Nephron (organoid): Measurements from ENCODE around the gene SGCD.
A peak's percentile ranks its signal among the peaks of the same experiment; 100 is the strongest.

Experiments used
- H3K27ac Mint-ChIP-seq, 3 experiments: 2 replicates each; pipeline ENCODE4 v1.8.0; 2020; ENCODE audit warnings: mixed read lengths in 3 of 3, mild to moderate bottlenecking in 2 of 3, moderate library complexity in 1 of 3
- H3K27me3 Mint-ChIP-seq: 2 replicates; pipeline ENCODE4 v1.8.0; 2021; ENCODE audit warnings: low read depth, mild to moderate bottlenecking, moderate library complexity, mixed read lengths
- H3K36me3 Mint-ChIP-seq: 2 replicates; pipeline ENCODE4 v1.8.0; 2020; ENCODE audit warnings: low read depth, mixed read lengths
- H3K4me1 Mint-ChIP-seq: 2 replicates; pipeline ENCODE4 v1.8.0; 2020; ENCODE audit warnings: mixed read lengths
- H3K4me3 Mint-ChIP-seq, 3 experiments: 2 replicates each; pipeline ENCODE4 v1.8.0; 2020; ENCODE audit warnings: mild to moderate bottlenecking in 3 of 3, mixed read lengths in 3 of 3, moderate library complexity in 2 of 3
- H3K9me3 Mint-ChIP-seq: 2 replicates; pipeline ENCODE4 v1.8.0; 2020; ENCODE audit warnings: mixed read lengths
- TF ChIP-seq, protein P1 (sequence below), 3 experiments: fragments of 200-600 bp; sonication (generic); IDR thresholded peaks; one replicate each; pipeline ENCODE4 v1.5.0; 2021; ENCODE audit warnings: antibody characterized with exemption in 3 of 3; ENCODE audit not compliant: unreplicated experiment in 3 of 3

Gene SGCD

GRCh38 chr5:156669416-156669815, 342.5 kb downstream of the SGCD start:
- no peak overlapping the region for H3K4me3 Mint-ChIP-seq
- H3K36me3 Mint-ChIP-seq = no peaks in the 10 kb centered on the region
- H3K9me3 Mint-ChIP-seq = no peaks in the 10 kb centered on the region
- TF ChIP-seq, protein P1, sequence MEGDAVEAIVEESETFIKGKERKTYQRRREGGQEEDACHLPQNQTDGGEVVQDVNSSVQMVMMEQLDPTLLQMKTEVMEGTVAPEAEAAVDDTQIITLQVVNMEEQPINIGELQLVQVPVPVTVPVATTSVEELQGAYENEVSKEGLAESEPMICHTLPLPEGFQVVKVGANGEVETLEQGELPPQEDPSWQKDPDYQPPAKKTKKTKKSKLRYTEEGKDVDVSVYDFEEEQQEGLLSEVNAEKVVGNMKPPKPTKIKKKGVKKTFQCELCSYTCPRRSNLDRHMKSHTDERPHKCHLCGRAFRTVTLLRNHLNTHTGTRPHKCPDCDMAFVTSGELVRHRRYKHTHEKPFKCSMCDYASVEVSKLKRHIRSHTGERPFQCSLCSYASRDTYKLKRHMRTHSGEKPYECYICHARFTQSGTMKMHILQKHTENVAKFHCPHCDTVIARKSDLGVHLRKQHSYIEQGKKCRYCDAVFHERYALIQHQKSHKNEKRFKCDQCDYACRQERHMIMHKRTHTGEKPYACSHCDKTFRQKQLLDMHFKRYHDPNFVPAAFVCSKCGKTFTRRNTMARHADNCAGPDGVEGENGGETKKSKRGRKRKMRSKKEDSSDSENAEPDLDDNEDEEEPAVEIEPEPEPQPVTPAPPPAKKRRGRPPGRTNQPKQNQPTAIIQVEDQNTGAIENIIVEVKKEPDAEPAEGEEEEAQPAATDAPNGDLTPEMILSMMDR (IDR thresholded peaks at IDR 0.05; ENCODE audit: unreplicated experiment in 3 of 3) = no peak
- H3K27ac Mint-ChIP-seq = no peak overlapping the region
- H3K27me3 Mint-ChIP-seq = no peaks in the 10 kb centered on the region
- H3K4me1 Mint-ChIP-seq = peaks cover 31% of the 10 kb centered on the region

GRCh38 chr5:156670615-156671014, 343.7 kb downstream of the SGCD start:
- H3K9me3 Mint-ChIP-seq = no peaks in the 10 kb centered on the region
- no peak overlapping the region for H3K4me3 Mint-ChIP-seq
- TF ChIP-seq, protein P1 (IDR thresholded peaks at IDR 0.05; ENCODE audit: unreplicated experiment in 3 of 3) = no peak
- H3K27me3 Mint-ChIP-seq = no peaks in the 10 kb centered on the region
- peak overlapping the region in 1 of 3 experiments; percentile 33 for H3K27ac Mint-ChIP-seq
- H3K4me1 Mint-ChIP-seq = peaks cover 37% of the 10 kb centered on the region
- no peaks in the 10 kb centered on the region for H3K36me3 Mint-ChIP-seq

- peak overlapping the region; percentile 63 to 83 (median 66) for H3K27ac Mint-ChIP-seq
- no peak overlapping the region for H3K4me3 Mint-ChIP-seq
- H3K4me1 Mint-ChIP-seq = peaks cover 60% of the 10 kb centered on the region
- no peaks in the 10 kb centered on the region for H3K27me3 Mint-ChIP-seq
- TF ChIP-seq, protein P1 (IDR thresholded peaks at IDR 0.05; ENCODE audit: unreplicated experiment in 3 of 3) = no peak
- no peaks in the 10 kb centered on the region for H3K36me3 Mint-ChIP-seq
- no peaks in the 10 kb centered on the region for H3K9me3 Mint-ChIP-seq
These were observed 348.4 kb downstream of the SGCD start for GRCh38 chr5:156675395-156675794.

DNA sequence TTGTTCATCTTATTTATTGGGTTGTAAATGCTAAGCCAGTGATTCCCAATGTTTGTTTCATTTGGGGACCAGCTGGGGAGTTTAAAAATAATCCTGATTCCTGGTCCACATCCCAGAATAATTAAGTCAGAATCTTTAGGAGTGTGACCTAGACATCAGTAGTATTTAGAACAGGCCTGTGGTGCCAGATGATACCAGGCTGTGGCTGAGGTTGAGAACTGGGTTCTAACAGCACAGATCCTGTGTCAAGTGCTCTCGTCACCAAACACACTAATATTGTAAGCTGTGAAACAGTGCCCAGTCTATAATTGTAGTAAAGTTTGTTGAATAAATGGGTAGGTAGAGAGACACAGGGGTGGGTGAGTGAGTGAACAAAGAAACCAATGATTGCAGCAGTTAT, 351.0 kb downstream of the SGCD start:
- Mint-ChIP-seq H3K4me1 (peaks cover 63% of the 10 kb centered on the region), H3K9me3 (no peaks in the 10 kb centered on the region), H3K27me3 (peaks cover 3% of the 10 kb centered on the region), H3K4me3 (no peak overlapping the region), H3K27ac (peak overlapping the region in 2 of 3 experiments; percentile 12 to 53), H3K36me3 (no peaks in the 10 kb centered on the region)
- TF ChIP-seq, protein P1 (IDR thresholded peaks at IDR 0.05; ENCODE audit: unreplicated experiment in 3 of 3) = no peak

DNA sequence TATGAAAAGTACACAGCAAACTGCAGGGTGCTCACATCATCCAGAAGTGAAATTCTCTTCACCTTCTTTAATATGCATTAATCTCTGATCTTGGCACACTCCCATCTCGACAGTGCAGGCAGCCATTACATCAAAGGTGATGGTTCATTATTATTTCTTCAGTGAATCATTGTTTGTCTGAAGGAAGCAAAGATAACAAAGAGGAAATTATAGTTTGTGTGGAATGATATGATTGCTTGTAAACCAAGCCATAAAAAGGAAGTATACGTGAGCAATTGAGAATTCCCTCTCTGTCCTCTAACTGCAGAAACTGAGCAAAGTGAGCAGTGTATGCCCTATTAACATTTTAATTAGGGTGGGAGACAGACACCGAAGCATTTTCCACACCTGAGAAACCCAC, 351.5 kb downstream of the SGCD start:
- H3K27ac Mint-ChIP-seq = peak overlapping the region in 2 of 3 experiments; percentile 12 to 53
- peaks cover 58% of the 10 kb centered on the region for H3K4me1 Mint-ChIP-seq
- no peaks in the 10 kb centered on the region for H3K9me3 Mint-ChIP-seq
- no peak overlapping the region for H3K4me3 Mint-ChIP-seq
- peaks cover 3% of the 10 kb centered on the region for H3K27me3 Mint-ChIP-seq
- no peaks in the 10 kb centered on the region for H3K36me3 Mint-ChIP-seq
- TF ChIP-seq, protein P1 (IDR thresholded peaks at IDR 0.05; ENCODE audit: unreplicated experiment in 3 of 3) = no peak

DNA sequence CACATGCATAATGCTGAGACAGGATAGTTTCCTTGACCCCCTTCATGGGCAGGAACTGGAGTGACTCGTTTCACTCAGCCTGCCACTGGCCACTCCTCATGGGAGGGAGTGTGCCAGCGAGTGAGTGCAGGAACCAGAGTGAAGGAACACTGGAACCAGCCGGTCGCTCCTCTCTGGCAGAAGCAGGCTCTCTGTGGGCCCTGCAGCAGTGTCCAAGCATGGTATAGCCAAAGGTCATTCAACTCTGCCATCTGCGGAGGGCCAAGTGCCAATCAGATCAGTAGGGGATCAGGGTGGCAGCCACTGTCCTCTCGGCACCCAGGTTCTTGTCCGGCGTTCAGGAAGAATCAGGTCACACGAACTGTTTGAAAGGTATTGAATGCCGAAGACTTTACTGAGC, 353.9 kb downstream of the SGCD start:
- H3K27ac Mint-ChIP-seq = peak overlapping the region in 1 of 3 experiments; percentile 24
- H3K4me1 Mint-ChIP-seq = peaks cover 57% of the 10 kb centered on the region
- peaks cover 3% of the 10 kb centered on the region for H3K27me3 Mint-ChIP-seq
- H3K9me3 Mint-ChIP-seq = no peaks in the 10 kb centered on the region
- no peaks in the 10 kb centered on the region for H3K36me3 Mint-ChIP-seq
- TF ChIP-seq, protein P1 (IDR thresholded peaks at IDR 0.05; ENCODE audit: unreplicated experiment in 3 of 3) = no peak
- no peak overlapping the region for H3K4me3 Mint-ChIP-seq
